Keratinocyte (primary cell): ENCODE data around the gene NCF4. TPM values are rescaled to one million over a fixed set of nuclear protein-coding genes. Genes with fewer than 3 reads are reported as not detected.

ENCODE experiments used
- DNase-seq: peaks from one replicate; pipeline ENCODE4 v3.0.0-alpha.2; 2011; ENCODE audit warnings: low read depth, missing footprints, low spot score
- FAIRE-seq: peaks from 2 replicates; lab custom pipeline; 2011; peaks lifted over from hg19 to GRCh38; lab: Jason Lieb, UNC
- H2AFZ ChIP-seq: 2 replicates; pipeline ENCODE4 v1.6.0; 2012; ENCODE audit warnings: low read length, control low read depth, inconsistent platforms; ENCODE audit not compliant: control insufficient read depth
- H3K27ac ChIP-seq: 2 replicates; pipeline ENCODE4 v1.5.1; 2011; ENCODE audit warnings: low read length; ENCODE audit not compliant: control insufficient read depth, insufficient read depth
- H3K27me3 ChIP-seq: 3 replicates; pipeline ENCODE4 v1.6.0; 2011; ENCODE audit warnings: low read length; ENCODE audit not compliant: control insufficient read depth, insufficient read depth; ENCODE audit errors: extremely low read depth
- H3K36me3 ChIP-seq, 2 experiments: 2 replicates in 1 of 2; 3 replicates in 1 of 2; pipeline ENCODE4 v1.5.1; 2011; ENCODE audit warnings: low read length in 2 of 2, mild to moderate bottlenecking in 1 of 2; ENCODE audit not compliant: control insufficient read depth in 2 of 2, insufficient read depth in 2 of 2; ENCODE audit errors: extremely low read depth in 1 of 2
- H3K4me1 ChIP-seq: 3 replicates; pipeline ENCODE4 v1.5.1; 2011; ENCODE audit warnings: low read length; ENCODE audit not compliant: control insufficient read depth, insufficient read depth; ENCODE audit errors: extremely low read depth
- H3K4me2 ChIP-seq: 3 replicates; pipeline ENCODE4 v1.6.0; 2011; ENCODE audit warnings: low read depth, low read length; ENCODE audit not compliant: control insufficient read depth, insufficient read depth; ENCODE audit errors: extremely low read depth
- H3K4me3 ChIP-seq, 3 experiments: fragments of 200-600 bp in 1 of 3; sonication (generic) in 1 of 3; 2 replicates in 2 of 3; 3 replicates in 1 of 3; pipeline ENCODE4 v1.5.1; 2011 to 2016; ENCODE audit warnings: low read length in 3 of 3, mild to moderate bottlenecking in 3 of 3, control low read depth in 2 of 3, inconsistent platforms in 1 of 3, low read depth in 1 of 3, mixed read lengths in 1 of 3, mixed run types in 1 of 3, moderate library complexity in 1 of 3; ENCODE audit not compliant: control insufficient read depth in 2 of 3, insufficient read depth in 2 of 3; ENCODE audit errors: extremely low read depth in 1 of 3
- H3K79me2 ChIP-seq: 2 replicates; pipeline ENCODE4 v1.6.0; 2012; ENCODE audit warnings: low read length; ENCODE audit not compliant: control insufficient read depth, insufficient read depth
- H3K9ac ChIP-seq: 3 replicates; pipeline ENCODE4 v1.6.0; 2011; ENCODE audit warnings: low read length; ENCODE audit not compliant: control insufficient read depth, insufficient read depth; ENCODE audit errors: extremely low read depth
- H3K9me1 ChIP-seq: 3 replicates; pipeline ENCODE4 v1.6.0; 2011; ENCODE audit warnings: low read length; ENCODE audit not compliant: control insufficient read depth, insufficient read depth; ENCODE audit errors: extremely low read depth
- H3K9me3 ChIP-seq: 2 replicates; pipeline ENCODE4 v1.5.1; 2012; ENCODE audit warnings: low read depth, low read length; ENCODE audit not compliant: control insufficient read depth
- H4K20me1 ChIP-seq: 3 replicates; pipeline ENCODE4 v1.6.0; 2011; ENCODE audit warnings: low read length; ENCODE audit not compliant: control insufficient read depth, insufficient read depth; ENCODE audit errors: extremely low read depth
- EZH2 ChIP-seq: IDR thresholded peaks from one replicate; pipeline ENCODE4 v1.6.1; 2012; ENCODE audit warnings: inconsistent platforms, mild to moderate bottlenecking, low read length, moderate library complexity
- dilution Hi-C: fragments of 300-500 bp; cut with MboI; formaldehyde crosslinking; loops from one replicate; pipeline ENCODE4 v1.7.0; 2020; ENCODE audit warnings: low sequenced_read_pairs; ENCODE audit not compliant: extremely low pct_ligation_motif_present
- polyA plus RNA-seq, 5 experiments: library from polyadenylated mRNA; depleted of rRNA in 3 of 5; stranded (reverse) in 3 of 5; stranded (forward) in 1 of 5; unstranded in 1 of 5; fragments of >200 nt; gene quantifications; 1 replicate in 1 of 5; 2 replicates in 3 of 5; 3 replicates in 1 of 5; pipeline versions ENCODE4 v1.2.1 to v1.2.3, GENCODE V29; 2011 to 2012; ENCODE audit warnings: missing spikeins in 2 of 5, low read depth in 1 of 5, low replicate concordance in 1 of 5
- TF ChIP-seq, protein P1 (sequence below), 3 experiments: IDR thresholded peaks in 1 of 3; conservative IDR thresholded peaks in 1 of 3; optimal IDR thresholded peaks in 1 of 3; 2 replicates in 2 of 3; 3 replicates in 1 of 3; pipeline versions ENCODE3 to v1.5.1; 2011; ENCODE audit warnings: low read length in 3 of 3, mild to moderate bottlenecking in 3 of 3, moderate library complexity in 2 of 3, control low read depth in 1 of 3, inconsistent platforms in 1 of 3; ENCODE audit not compliant: insufficient read depth in 2 of 3; ENCODE audit errors: extremely low read depth in 1 of 3

Gene NCF4
- polyA plus RNA-seq, 1 donor (not counting 4 experiments of a cell fraction or from before 2014, with no cell fraction given) = 0.42 TPM

DNA sequence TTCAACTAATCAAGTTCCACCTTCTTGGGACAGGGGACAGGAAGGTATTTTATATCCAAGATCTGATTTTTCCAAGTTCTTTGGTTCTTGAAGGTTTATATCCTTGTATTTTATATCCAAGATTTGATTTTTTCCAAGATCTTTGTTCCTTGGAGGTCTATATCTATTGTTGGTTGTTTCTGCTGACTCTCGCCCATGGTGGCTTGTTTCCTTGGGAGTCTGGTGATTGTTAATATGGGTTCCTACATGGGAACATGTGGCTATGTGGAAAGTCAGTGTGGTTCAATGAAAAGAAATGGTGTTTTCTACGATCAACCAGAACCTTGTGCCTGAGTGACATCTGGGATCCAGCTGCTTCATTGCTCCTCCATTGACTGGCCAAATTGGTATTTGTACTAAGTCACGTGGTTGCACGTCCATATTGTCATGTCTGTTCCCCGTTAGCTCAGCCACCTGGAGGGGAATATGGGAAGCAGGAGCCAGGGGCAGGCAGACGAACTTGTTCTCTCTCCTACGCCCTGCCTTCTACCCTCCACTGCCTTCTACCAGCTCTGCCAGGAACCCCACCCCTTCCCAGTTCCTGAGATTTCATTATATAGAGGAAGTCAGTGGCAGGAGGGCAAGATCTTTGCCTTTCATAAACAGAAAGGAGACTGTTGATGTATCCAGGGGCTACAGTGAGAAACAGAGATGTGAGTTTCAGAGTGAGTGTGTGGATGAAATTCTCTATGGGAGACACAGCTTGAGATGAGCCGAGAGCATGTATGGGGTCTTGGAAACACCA is 41.5 kb downstream of the NCF4 start:
- H3K27me3 ChIP-seq = peaks cover 8% of the 10 kb centered on the region
- no peak for TF ChIP-seq EZH2
- TF ChIP-seq, protein P1, sequence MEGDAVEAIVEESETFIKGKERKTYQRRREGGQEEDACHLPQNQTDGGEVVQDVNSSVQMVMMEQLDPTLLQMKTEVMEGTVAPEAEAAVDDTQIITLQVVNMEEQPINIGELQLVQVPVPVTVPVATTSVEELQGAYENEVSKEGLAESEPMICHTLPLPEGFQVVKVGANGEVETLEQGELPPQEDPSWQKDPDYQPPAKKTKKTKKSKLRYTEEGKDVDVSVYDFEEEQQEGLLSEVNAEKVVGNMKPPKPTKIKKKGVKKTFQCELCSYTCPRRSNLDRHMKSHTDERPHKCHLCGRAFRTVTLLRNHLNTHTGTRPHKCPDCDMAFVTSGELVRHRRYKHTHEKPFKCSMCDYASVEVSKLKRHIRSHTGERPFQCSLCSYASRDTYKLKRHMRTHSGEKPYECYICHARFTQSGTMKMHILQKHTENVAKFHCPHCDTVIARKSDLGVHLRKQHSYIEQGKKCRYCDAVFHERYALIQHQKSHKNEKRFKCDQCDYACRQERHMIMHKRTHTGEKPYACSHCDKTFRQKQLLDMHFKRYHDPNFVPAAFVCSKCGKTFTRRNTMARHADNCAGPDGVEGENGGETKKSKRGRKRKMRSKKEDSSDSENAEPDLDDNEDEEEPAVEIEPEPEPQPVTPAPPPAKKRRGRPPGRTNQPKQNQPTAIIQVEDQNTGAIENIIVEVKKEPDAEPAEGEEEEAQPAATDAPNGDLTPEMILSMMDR (optimal IDR thresholded peaks at IDR 0.05 in 1 of 3, IDR thresholded peaks at IDR 0.05 in 1 of 3, conservative IDR thresholded peaks at IDR 0.05 in 1 of 3; ENCODE audit: extremely low read depth in 1 of 3, insufficient read depth in 2 of 3, low read length in 3 of 3) = no peak
- FAIRE-seq = no peak
- H3K79me2 ChIP-seq = no peaks in the 10 kb centered on the region
- H3K9ac ChIP-seq = no peak overlapping the region
- no peaks in the 10 kb centered on the region for H3K4me1 ChIP-seq
- no peak overlapping the region for H2AFZ ChIP-seq
- no peaks in the 10 kb centered on the region for H3K9me3 ChIP-seq
- no peak overlapping the region for H3K27ac ChIP-seq
- no peak overlapping the region for H3K4me2 ChIP-seq
- H4K20me1 ChIP-seq = no peaks in the 10 kb centered on the region
- dilution Hi-C loops = no loop called here
- H3K9me1 ChIP-seq = no peaks in the 10 kb centered on the region
- no peak for DNase-seq
- no peak overlapping the region for H3K4me3 ChIP-seq
- H3K36me3 ChIP-seq = no peaks in the 10 kb centered on the region

DNA sequence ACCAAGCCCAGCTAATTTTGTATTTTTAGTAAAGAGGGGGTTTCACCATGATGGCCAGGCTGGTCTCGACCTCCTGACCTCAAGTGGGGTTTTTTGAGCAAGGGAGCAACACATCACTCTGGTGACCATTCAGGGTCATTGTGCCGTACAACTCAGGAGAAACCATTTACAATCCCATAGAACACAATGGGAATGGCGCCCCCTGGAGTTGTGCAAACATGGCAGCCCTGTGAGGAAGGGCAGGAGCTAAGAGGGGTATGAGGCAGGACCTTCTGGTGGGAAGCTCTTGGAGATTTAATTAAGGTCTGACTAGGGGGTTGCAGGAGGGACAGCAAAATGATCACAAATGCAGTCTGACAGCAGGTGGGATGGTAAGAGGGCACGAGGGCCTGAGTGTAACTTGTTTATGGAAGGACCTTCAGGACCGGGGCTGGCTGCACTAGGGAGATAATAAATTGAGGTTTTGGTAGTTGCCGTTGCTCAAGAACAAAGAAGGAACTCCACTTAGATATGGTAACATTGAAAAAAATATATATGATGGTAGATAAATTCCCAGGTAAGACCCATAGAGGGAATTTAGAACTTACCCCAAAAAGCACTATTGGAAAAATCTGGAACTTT is 43.6 kb downstream of the NCF4 start:
- DNase-seq (no peak), FAIRE-seq (no peak)
- Histone ChIP-seq H3K9me1 (no peaks in the 10 kb centered on the region), H3K4me1 (no peaks in the 10 kb centered on the region), H3K27ac (no peak overlapping the region), H2AFZ (no peak overlapping the region), H3K79me2 (no peaks in the 10 kb centered on the region), H3K36me3 (no peaks in the 10 kb centered on the region), H3K9ac (no peak overlapping the region), H3K9me3 (no peaks in the 10 kb centered on the region), H3K27me3 (peaks cover 8% of the 10 kb centered on the region), H3K4me3 (no peak overlapping the region), H4K20me1 (no peaks in the 10 kb centered on the region), H3K4me2 (no peak overlapping the region)
- TF ChIP-seq, protein P1 (optimal IDR thresholded peaks at IDR 0.05 in 1 of 3, IDR thresholded peaks at IDR 0.05 in 1 of 3, conservative IDR thresholded peaks at IDR 0.05 in 1 of 3; ENCODE audit: extremely low read depth in 1 of 3, insufficient read depth in 2 of 3, low read length in 3 of 3) = no peak
- no peak for TF ChIP-seq EZH2
- dilution Hi-C loops = no loop called here
